Measurements from ENCODE around the gene ANO2. TPM values are rescaled to one million over a fixed set of nuclear protein-coding genes. Genes with fewer than 3 reads are reported as not detected.
"Not testable (repeated sequence)": the region's sequence is repeated elsewhere in the genome, so short reads cannot be mapped to it uniquely, and the experiment has no call there.

ANO2 gene
- total RNA-seq, 2 experiments from 2014 or later, result not detected

GRCh38 chr12:5868625-5869295 lies 76.3 kb downstream of the ANO2 start:
- no peaks in the 10 kb centered on the region for H3K27me3 Mint-ChIP-seq
- H3K27ac Mint-ChIP-seq, result no peak overlapping the region
- H3K4me3 Mint-ChIP-seq, result no peak overlapping the region
- DNase-seq, result no peak
- no peaks in the 10 kb centered on the region for H3K9me3 Mint-ChIP-seq
- POLR2A ChIA-PET, result no interaction called here
- intact Hi-C loops (cut with micrococcal nuclease), result no loop called here
- H3K36me3 Mint-ChIP-seq, result no peaks in the 10 kb centered on the region
- CTCF ChIA-PET, result no interaction called here
- no peaks in the 10 kb centered on the region for H3K4me1 Mint-ChIP-seq (ENCODE audit: low read depth)

GRCh38 chr12:5865397-5865796 lies 79.7 kb downstream of the ANO2 start:
- H3K36me3 Mint-ChIP-seq, result no peaks in the 10 kb centered on the region
- H3K4me3 Mint-ChIP-seq, result no peak overlapping the region
- H3K9me3 Mint-ChIP-seq, result no peaks in the 10 kb centered on the region
- no peaks in the 10 kb centered on the region for H3K4me1 Mint-ChIP-seq (ENCODE audit: low read depth)
- no peaks in the 10 kb centered on the region for H3K27me3 Mint-ChIP-seq
- H3K27ac Mint-ChIP-seq, result no peak overlapping the region
- DNase-seq, result no peak
- CTCF ChIA-PET, result no interaction called here
- intact Hi-C loops (cut with micrococcal nuclease), result no loop called here
- POLR2A ChIA-PET, result no interaction called here

GRCh38 chr12:5864972-5865371 lies 80.1 kb downstream of the ANO2 start:
- Mint-ChIP-seq H3K4me1 (ENCODE audit: low read depth) (no peaks in the 10 kb centered on the region), H3K36me3 (no peaks in the 10 kb centered on the region), H3K27ac (no peak overlapping the region), H3K4me3 (no peak overlapping the region), H3K27me3 (peaks cover 2% of the 10 kb centered on the region), H3K9me3 (no peaks in the 10 kb centered on the region)
- ChIA-PET CTCF (no interaction called here), POLR2A (no interaction called here)
- no peak for DNase-seq
- intact Hi-C loops (cut with micrococcal nuclease), result no loop called here

- DNase-seq, result no peak
These were observed 80.8 kb downstream of the ANO2 start for GRCh38 chr12:5864301-5864700.

DNA sequence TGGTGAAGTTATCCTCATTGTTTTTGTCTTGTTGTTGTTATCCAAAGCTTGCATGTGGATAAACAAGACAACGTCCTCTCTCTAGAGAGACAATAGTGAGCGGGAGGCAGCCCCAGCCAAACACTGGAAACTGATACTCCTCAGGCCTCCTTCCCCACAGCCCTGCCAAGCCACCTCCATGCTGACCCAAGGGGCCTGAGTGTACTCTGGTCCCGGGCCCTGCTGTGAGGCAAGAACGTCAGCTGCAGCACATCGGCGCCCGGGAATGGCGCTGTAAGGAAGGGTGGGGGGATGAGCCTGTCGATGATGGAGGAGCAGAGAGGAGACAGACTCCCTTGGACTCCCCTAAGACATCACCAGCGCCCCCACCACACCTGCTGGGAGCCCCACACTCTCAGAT lies 83.6 kb downstream of the ANO2 start:
- intact Hi-C loops (cut with micrococcal nuclease), result no loop called here
- CTCF ChIA-PET, result no interaction called here
- Mint-ChIP-seq H3K4me1 (ENCODE audit: low read depth) (no peaks in the 10 kb centered on the region), H3K9me3 (no peaks in the 10 kb centered on the region), H3K4me3 (no peak overlapping the region), H3K27me3 (peaks cover 5% of the 10 kb centered on the region), H3K36me3 (no peaks in the 10 kb centered on the region), H3K27ac (no peak overlapping the region)
- POLR2A ChIA-PET, result no interaction called here
- DNase-seq, result no peak

More at GRCh38 chr12:5864301-5864700, 80.8 kb downstream of the ANO2 start:
- CTCF ChIA-PET, result no interaction called here
- no peaks in the 10 kb centered on the region for H3K4me1 Mint-ChIP-seq (ENCODE audit: low read depth)
- intact Hi-C loops (cut with micrococcal nuclease), result no loop called here
- no peaks in the 10 kb centered on the region for H3K9me3 Mint-ChIP-seq
- no peak overlapping the region for H3K4me3 Mint-ChIP-seq
- POLR2A ChIA-PET, result no interaction called here
- peaks cover 4% of the 10 kb centered on the region for H3K27me3 Mint-ChIP-seq
- H3K36me3 Mint-ChIP-seq, result no peaks in the 10 kb centered on the region
- H3K27ac Mint-ChIP-seq, result no peak overlapping the region

- DNase-seq, result no peak
- H3K27ac Mint-ChIP-seq, result no peak overlapping the region
- H3K27me3 Mint-ChIP-seq, result peaks cover 15% of the 10 kb centered on the region
- no peaks in the 10 kb centered on the region for H3K36me3 Mint-ChIP-seq
- CTCF ChIA-PET, result no interaction called here
- H3K4me1 Mint-ChIP-seq (ENCODE audit: low read depth), result no peaks in the 10 kb centered on the region
- POLR2A ChIA-PET, result no interaction called here
- intact Hi-C loops (cut with micrococcal nuclease), result no loop called here
- no peak overlapping the region for H3K4me3 Mint-ChIP-seq
- H3K9me3 Mint-ChIP-seq, result no peaks in the 10 kb centered on the region
These were observed 88.4 kb downstream of the ANO2 start for GRCh38 chr12:5856692-5857091.

DNA sequence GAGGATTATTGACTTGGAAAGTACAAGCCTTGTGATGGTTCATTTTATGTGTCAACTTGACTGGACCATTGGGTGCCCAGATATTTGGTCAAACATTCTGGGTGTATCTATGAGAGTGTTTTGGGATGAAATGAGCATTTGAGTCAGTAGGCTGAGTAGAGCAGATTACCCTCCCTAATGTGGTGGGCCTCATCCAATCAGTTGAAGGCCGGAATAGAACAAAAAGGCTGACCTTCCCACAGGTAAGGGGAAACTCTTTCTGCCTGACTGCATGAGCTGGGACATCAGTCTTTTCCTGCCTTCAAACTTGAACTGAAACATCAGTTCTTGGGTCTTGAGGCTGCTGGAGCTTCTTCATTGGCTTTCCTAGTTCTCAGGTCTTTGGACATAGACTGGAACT lies 98.1 kb downstream of the ANO2 start:
- ChIA-PET POLR2A (no interaction called here), CTCF (no interaction called here)
- no peak overlapping the region for H3K4me3 Mint-ChIP-seq
- no peak for DNase-seq
- no peaks in the 10 kb centered on the region for H3K9me3 Mint-ChIP-seq
- intact Hi-C loops (cut with micrococcal nuclease), result no loop called here
- H3K27me3 Mint-ChIP-seq, result peaks cover 2% of the 10 kb centered on the region
- H3K27ac Mint-ChIP-seq, result no peak overlapping the region
- no peaks in the 10 kb centered on the region for H3K4me1 Mint-ChIP-seq (ENCODE audit: low read depth)
- H3K36me3 Mint-ChIP-seq, result no peaks in the 10 kb centered on the region

GRCh38 chr12:5840944-5841343 lies 104.1 kb downstream of the ANO2 start:
- H3K4me3 Mint-ChIP-seq, result no peak overlapping the region
- POLR2A ChIA-PET, result no interaction called here
- H3K27me3 Mint-ChIP-seq, result peaks cover 4% of the 10 kb centered on the region
- H3K27ac Mint-ChIP-seq, result no peak overlapping the region
- intact Hi-C loops (cut with micrococcal nuclease), result no loop called here
- no peaks in the 10 kb centered on the region for H3K36me3 Mint-ChIP-seq
- no peak for DNase-seq
- CTCF ChIA-PET, result no interaction called here
- H3K9me3 Mint-ChIP-seq, result no peaks in the 10 kb centered on the region
- no peaks in the 10 kb centered on the region for H3K4me1 Mint-ChIP-seq (ENCODE audit: low read depth)

- POLR2A ChIA-PET, result no interaction called here
- no peak overlapping the region for H3K4me3 Mint-ChIP-seq
- no peak for DNase-seq
- no peaks in the 10 kb centered on the region for H3K36me3 Mint-ChIP-seq
- H3K9me3 Mint-ChIP-seq, result no peaks in the 10 kb centered on the region
- CTCF ChIA-PET, result no interaction called here
- no peaks in the 10 kb centered on the region for H3K4me1 Mint-ChIP-seq (ENCODE audit: low read depth)
- intact Hi-C loops (cut with micrococcal nuclease), result no loop called here
- no peak overlapping the region for H3K27ac Mint-ChIP-seq
- peaks cover 4% of the 10 kb centered on the region for H3K27me3 Mint-ChIP-seq
These were observed 114.9 kb downstream of the ANO2 start for GRCh38 chr12:5830111-5830510.

DNA sequence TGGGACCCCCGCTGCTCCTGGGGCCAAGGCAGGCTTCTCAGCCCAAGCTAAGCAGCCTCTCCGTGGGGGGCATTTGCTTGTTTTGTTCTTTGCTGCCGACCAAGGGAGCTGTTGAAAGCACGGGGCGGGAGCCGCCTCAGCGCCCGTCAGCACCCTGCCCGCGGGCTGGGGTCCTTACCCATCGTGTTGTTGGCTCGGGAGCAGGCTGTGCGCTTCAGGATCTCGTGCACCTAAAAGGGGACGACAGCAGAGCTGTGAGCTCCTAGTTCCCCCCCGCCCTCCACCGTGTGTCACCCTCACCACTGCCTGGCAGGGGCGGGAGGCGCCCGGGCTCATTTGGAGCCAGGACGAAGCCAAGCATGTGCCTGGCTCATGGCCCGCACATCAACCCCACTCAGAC lies 117.5 kb downstream of the ANO2 start:
- Mint-ChIP-seq H3K9me3 (peaks cover 11% of the 10 kb centered on the region), H3K36me3 (no peaks in the 10 kb centered on the region), H3K27me3 (peaks cover 4% of the 10 kb centered on the region), H3K4me3 (no peak overlapping the region), H3K27ac (no peak overlapping the region), H3K4me1 (ENCODE audit: low read depth) (no peaks in the 10 kb centered on the region)
- POLR2A ChIA-PET, result no interaction called here
- CTCF ChIA-PET, result no interaction called here
- DNase-seq, result no peak
- intact Hi-C loops (cut with micrococcal nuclease), result no loop called here

- POLR2A ChIA-PET; H3K4me3 Mint-ChIP-seq; H3K27me3 Mint-ChIP-seq; intact Hi-C loops (cut with micrococcal nuclease); CTCF ChIA-PET; H3K4me1 Mint-ChIP-seq (ENCODE audit: low read depth); H3K36me3 Mint-ChIP-seq; H3K27ac Mint-ChIP-seq; DNase-seq: not testable (repeated sequence)
- peaks cover 12% of the 10 kb centered on the region for H3K9me3 Mint-ChIP-seq
These were observed 119.3 kb downstream of the ANO2 start for GRCh38 chr12:5825761-5826160.

DNA sequence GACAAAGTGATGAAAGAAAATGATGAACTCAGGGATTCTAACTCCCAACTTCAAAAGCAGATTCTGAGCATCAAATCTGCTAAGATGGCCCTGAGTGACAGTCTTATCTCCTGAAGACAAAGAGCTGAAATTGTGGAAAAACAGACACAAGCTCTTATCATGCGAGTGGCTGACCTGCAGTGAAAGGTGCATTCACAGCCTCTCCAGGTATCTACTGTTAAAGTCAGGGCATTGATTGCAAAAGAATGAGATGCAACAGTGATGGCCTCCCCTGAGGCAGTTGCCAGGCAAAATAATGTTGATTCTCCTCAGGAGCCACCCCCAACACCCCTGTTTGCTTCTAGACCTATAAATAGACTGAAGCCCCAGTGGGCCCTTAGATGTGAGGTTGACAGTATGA lies 126.2 kb downstream of the ANO2 start:
- DNase-seq; H3K4me3 Mint-ChIP-seq; POLR2A ChIA-PET; H3K36me3 Mint-ChIP-seq; H3K27ac Mint-ChIP-seq; H3K27me3 Mint-ChIP-seq; CTCF ChIA-PET; intact Hi-C loops (cut with micrococcal nuclease); H3K4me1 Mint-ChIP-seq (ENCODE audit: low read depth): not testable (repeated sequence)
- H3K9me3 Mint-ChIP-seq, result peaks cover 17% of the 10 kb centered on the region

- DNase-seq, result no peak
- POLR2A ChIA-PET, result no interaction called here
These were observed 127.8 kb downstream of the ANO2 start for GRCh38 chr12:5817246-5817645.

GRCh38 chr12:5809586-5809985 lies 135.5 kb downstream of the ANO2 start:
- intact Hi-C loops (cut with micrococcal nuclease), result no loop called here
- Mint-ChIP-seq H3K4me1 (ENCODE audit: low read depth) (no peaks in the 10 kb centered on the region), H3K9me3 (no peaks in the 10 kb centered on the region), H3K36me3 (no peaks in the 10 kb centered on the region), H3K27me3 (peaks cover 8% of the 10 kb centered on the region), H3K4me3 (no peak overlapping the region), H3K27ac (no peak overlapping the region)
- ChIA-PET CTCF (no interaction called here), POLR2A (no interaction called here)
- no peak for DNase-seq

More at GRCh38 chr12:5817246-5817645, 127.8 kb downstream of the ANO2 start:
- H3K36me3 Mint-ChIP-seq, result no peaks in the 10 kb centered on the region
- H3K4me3 Mint-ChIP-seq, result no peak overlapping the region
- no peak overlapping the region for H3K27ac Mint-ChIP-seq
- intact Hi-C loops (cut with micrococcal nuclease), result no loop called here
- peaks cover 2% of the 10 kb centered on the region for H3K27me3 Mint-ChIP-seq
- CTCF ChIA-PET, result no interaction called here
- H3K9me3 Mint-ChIP-seq, result peaks cover 11% of the 10 kb centered on the region
- no peaks in the 10 kb centered on the region for H3K4me1 Mint-ChIP-seq (ENCODE audit: low read depth)
